Left ventricle myocardium inferior (tissue), 1 donor: Measurements from ENCODE around the gene C5orf34. TPM values are rescaled to one million over a fixed set of nuclear protein-coding genes. Genes with fewer than 3 reads are reported as not detected.
"Not testable (repeated sequence)": the region's sequence is repeated elsewhere in the genome, so short reads cannot be mapped to it uniquely, and the experiment has no call there.

ENCODE experiments used
- DNase-seq: peaks from one replicate; pipeline ENCODE4 v3.0.0-alpha.2; 2020
- H3K27ac ChIP-seq: fragments of 200-600 bp; replicated peaks from 2 replicates; pipeline ENCODE4 v1.8.0; 2021
- H3K27me3 ChIP-seq: fragments of 200-600 bp; 2 replicates; pipeline ENCODE4 v1.8.0; 2021; ENCODE audit warnings: low read depth
- H3K36me3 ChIP-seq: fragments of 200-600 bp; 2 replicates; pipeline ENCODE4 v1.8.0; 2021
- H3K4me1 ChIP-seq: fragments of 200-600 bp; 2 replicates; pipeline ENCODE4 v1.8.0; 2021
- H3K4me3 ChIP-seq: fragments of 200-600 bp; 2 replicates; pipeline ENCODE4 v1.8.0; 2021; ENCODE audit warnings: mild to moderate bottlenecking, moderate library complexity
- H3K9me3 ChIP-seq: fragments of 200-600 bp; replicated peaks from 2 replicates; pipeline ENCODE4 v1.8.0; 2021
- CTCF ChIP-seq: fragments of 200-600 bp; IDR thresholded peaks from 2 replicates; pipeline ENCODE4 v1.8.0; 2021; ENCODE audit warnings: antibody characterized with exemption, mild to moderate bottlenecking, borderline replicate concordance
- intact Hi-C: fragments of 100-400 bp; cut with micrococcal nuclease; formaldehyde crosslinking; loops from one replicate; pipeline ENCODE4 v1.11.0; 2022
- total RNA-seq: library from RNA; stranded (reverse); fragmentation: NEBNext Ultra II Directional; extraction: Animal tissue kit (Norgen Biotek cat#: 25700); gene quantifications from one replicate; pipeline ENCODE4 v1.2.1, GENCODE V29; 2021
- donor health status: DM: no; HTN: yes; CAD: no; lungs with severe emphysema.

The C5orf34 gene
- total RNA-seq, 1 donor from 2014 or later, result 0.22 TPM

GRCh38 chr5:43482490-43483297 is 32.3 kb downstream of the C5orf34 start:
- H3K4me1 ChIP-seq, result peaks cover 39% of the 10 kb centered on the region
- no peaks in the 10 kb centered on the region for H3K36me3 ChIP-seq
- H3K27ac ChIP-seq, result peak overlapping the region; percentile 98
- H3K9me3 ChIP-seq, result no peaks in the 10 kb centered on the region
- DNase-seq, result no peak
- H3K4me3 ChIP-seq, result peak overlapping the region; percentile 92
- intact Hi-C loops, result no loop called here
- TF ChIP-seq CTCF, result no peak
- no peaks in the 10 kb centered on the region for H3K27me3 ChIP-seq

DNA sequence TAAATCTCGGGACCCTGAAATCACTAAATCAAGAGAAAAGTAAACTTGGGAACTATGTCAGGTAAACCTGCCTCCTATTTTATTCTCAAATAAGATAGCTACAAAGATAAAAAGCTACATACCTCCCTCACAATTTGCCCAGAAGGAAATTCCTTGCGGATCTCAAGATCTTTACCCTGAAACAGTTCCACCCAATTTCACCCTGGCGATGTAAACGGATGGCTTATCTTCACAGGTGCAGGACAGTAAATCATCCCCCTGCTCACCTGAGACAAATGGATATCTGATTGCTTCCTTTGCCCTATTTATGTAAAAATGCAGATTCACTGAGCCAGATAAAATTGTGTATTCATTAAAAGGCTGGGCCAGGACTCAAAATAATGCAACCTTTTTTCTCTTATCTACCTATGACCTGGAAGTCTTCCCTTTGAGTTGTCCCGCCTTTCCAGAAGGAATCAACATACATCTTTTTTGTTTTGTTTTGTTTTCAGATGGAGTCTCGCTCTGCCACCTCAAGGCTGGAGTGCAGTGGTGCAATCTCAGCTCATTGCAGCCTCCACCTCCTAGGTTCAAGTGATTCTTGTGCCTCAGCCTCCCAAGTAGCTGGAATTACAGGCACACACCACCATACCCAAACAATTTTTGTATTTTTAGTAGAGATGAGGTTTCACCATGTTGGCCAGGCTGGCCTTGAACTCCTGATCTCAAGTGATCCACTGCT is 45.1 kb downstream of the C5orf34 start:
- Histone ChIP-seq H3K4me1 (no peaks in the 10 kb centered on the region), H3K36me3 (peaks cover 35% of the 10 kb centered on the region), H3K27ac (no peak overlapping the region), H3K27me3 (no peaks in the 10 kb centered on the region), H3K9me3 (peaks cover 48% of the 10 kb centered on the region), H3K4me3 (no peak overlapping the region)
- intact Hi-C loops, result no loop called here
- DNase-seq, result no peak
- no peak for TF ChIP-seq CTCF

DNA sequence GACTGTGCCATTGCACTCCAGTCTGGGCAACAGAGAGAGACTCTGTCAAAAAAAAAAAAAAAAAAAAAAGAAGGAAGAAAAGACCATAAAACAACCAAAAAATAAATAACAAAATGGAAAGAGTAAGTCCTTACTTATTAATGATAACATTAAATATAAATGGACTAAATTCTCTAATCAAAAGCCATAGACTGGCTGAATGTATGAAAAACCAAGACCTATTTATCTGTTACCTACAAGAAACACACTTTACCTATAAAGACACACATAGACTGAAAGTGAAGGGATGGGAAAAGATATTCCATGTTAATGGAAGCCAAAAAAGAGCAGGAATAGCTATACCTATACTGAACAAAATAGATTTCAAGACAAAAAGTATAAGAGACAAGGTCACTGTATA is 47.8 kb downstream of the C5orf34 start:
- peaks cover 35% of the 10 kb centered on the region for H3K36me3 ChIP-seq
- intact Hi-C loops, result no loop called here
- no peak for DNase-seq
- H3K4me3 ChIP-seq, result no peak overlapping the region
- H3K27ac ChIP-seq, result no peak overlapping the region
- no peaks in the 10 kb centered on the region for H3K27me3 ChIP-seq
- H3K4me1 ChIP-seq, result no peaks in the 10 kb centered on the region
- no peak for TF ChIP-seq CTCF
- peaks cover 47% of the 10 kb centered on the region for H3K9me3 ChIP-seq

DNA sequence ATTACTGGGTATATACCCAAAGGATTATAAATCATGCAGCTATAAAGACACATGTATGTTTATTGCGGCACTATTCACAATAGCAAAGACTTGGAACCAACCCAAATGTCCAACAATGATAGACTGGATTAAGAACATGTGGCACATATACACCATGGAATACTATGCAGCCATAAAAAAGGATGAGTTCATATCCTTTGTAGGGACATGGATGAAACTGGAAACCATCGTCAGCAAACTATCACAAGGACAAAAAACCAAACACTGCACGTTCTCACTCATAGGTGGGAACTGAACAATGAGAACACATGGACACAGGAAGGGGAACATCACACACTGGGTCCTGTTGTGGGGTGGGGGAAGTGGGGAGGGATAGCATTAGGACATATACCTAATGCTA is 49.5 kb downstream of the C5orf34 start:
- H3K27ac ChIP-seq, H3K27me3 ChIP-seq, H3K4me1 ChIP-seq, DNase-seq, intact Hi-C loops, H3K4me3 ChIP-seq: not testable (repeated sequence)
- Histone ChIP-seq H3K9me3 (peaks cover 35% of the 10 kb centered on the region), H3K36me3 (peaks cover 28% of the 10 kb centered on the region)

- H3K27me3 ChIP-seq, result no peaks in the 10 kb centered on the region
- no peak overlapping the region for H3K27ac ChIP-seq
- no peak for TF ChIP-seq CTCF
- H3K4me3 ChIP-seq, result no peak overlapping the region
- no peak for DNase-seq
- H3K4me1 ChIP-seq, result no peaks in the 10 kb centered on the region
- intact Hi-C loops, result no loop called here
- peaks cover 15% of the 10 kb centered on the region for H3K9me3 ChIP-seq
- peaks cover 7% of the 10 kb centered on the region for H3K36me3 ChIP-seq
Measured at GRCh38 chr5:43461066-43461465, 53.9 kb downstream of the C5orf34 start.

- Histone ChIP-seq H3K4me1 (no peaks in the 10 kb centered on the region), H3K27me3 (no peaks in the 10 kb centered on the region), H3K4me3 (no peak overlapping the region), H3K36me3 (peaks cover 26% of the 10 kb centered on the region), H3K9me3 (peaks cover 7% of the 10 kb centered on the region), H3K27ac (no peak overlapping the region)
- intact Hi-C loops, result no loop called here
- no peak for DNase-seq
- no peak for TF ChIP-seq CTCF
Measured at GRCh38 chr5:43456556-43456955, 58.4 kb downstream of the C5orf34 start.

GRCh38 chr5:43441575-43441974 is 73.4 kb downstream of the C5orf34 start:
- DNase-seq, H3K27ac ChIP-seq, H3K4me1 ChIP-seq, H3K27me3 ChIP-seq, H3K4me3 ChIP-seq, intact Hi-C loops: not testable (repeated sequence)
- peaks cover 42% of the 10 kb centered on the region for H3K36me3 ChIP-seq
- H3K9me3 ChIP-seq, result peaks cover 57% of the 10 kb centered on the region
